ENCODE measurements around the gene IL23A. TPM values are rescaled to one million over a fixed set of nuclear protein-coding genes. Genes with fewer than 3 reads are reported as not detected.

Gene IL23A
- total and polyA plus RNA-seq, 2 experiments from 2014 or later = 2.5 to 8.0 TPM

DNA sequence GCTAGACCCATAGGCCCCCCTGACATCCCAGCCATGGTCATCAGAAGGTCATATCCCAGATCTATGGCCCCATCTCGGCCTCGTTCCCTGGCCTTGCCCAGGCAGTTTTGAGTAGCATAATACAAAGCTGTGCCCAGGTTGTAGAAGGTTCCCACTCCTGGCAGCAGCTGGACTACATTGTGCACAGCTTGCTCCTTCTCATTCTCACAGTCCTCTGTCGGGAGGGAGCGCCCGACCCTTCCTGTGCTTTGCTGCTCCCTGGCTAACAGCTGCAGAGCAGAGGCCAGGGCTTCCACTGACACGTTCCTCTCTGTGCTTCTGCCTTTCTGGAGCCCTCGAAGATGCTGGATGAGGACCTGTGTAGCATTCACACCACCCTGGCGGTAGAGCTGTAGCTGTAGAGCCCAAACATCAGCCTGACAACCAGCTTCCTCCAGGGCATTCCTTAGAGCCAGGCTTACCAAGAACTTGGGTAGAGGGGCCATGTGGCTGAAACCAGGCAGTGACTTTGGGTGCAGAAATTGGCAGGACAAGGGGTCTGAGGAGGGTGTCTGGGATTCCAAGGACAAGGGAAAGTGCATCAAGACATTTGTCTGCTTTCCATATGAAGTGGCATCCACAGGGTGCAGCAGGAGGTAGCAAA lies 22.9 kb downstream of the IL23A start:
- no peak overlapping the region for H2AFZ ChIP-seq

More for the DNA sequence above, 22.9 kb downstream of the IL23A start:
- Histone ChIP-seq H3K9me2 (ENCODE audit: insufficient read depth) (no peaks in the 10 kb centered on the region), H3F3A (replicated peaks; ENCODE audit: low read depth) (peaks cover 5% of the 10 kb centered on the region; the same call in 1 of the 2 replicates), H3K4me3 (no peak overlapping the region), H3K4me2 (no peak overlapping the region), H3K4me1 (ENCODE audit: insufficient read depth) (peaks cover 8% of the 10 kb centered on the region), H3K79me2 (replicated peaks; ENCODE audit: insufficient read depth) (peaks cover 14% of the 10 kb centered on the region), H3K36me3 (ENCODE audit: insufficient read depth) (no peaks in the 10 kb centered on the region), H4K20me1 (replicated peaks; ENCODE audit: insufficient read depth) (no peaks in the 10 kb centered on the region), H3K27me3 (ENCODE audit: insufficient read depth) (no peaks in the 10 kb centered on the region), H3K27ac (ENCODE audit: low read depth) (no peak overlapping the region)
- Mint-ChIP-seq H3K4me1 (peaks cover 11% of the 10 kb centered on the region), H3K4me3 (peak overlapping the region; percentile 94), H3K36me3 (ENCODE audit: low read depth) (peaks cover 3% of the 10 kb centered on the region; the same call in 1 of the 3 replicates), H3K27ac (peak overlapping the region; percentile 98), H3K9me3 (no peaks in the 10 kb centered on the region), H3K27me3 (ENCODE audit: insufficient read depth, low read depth, poor library complexity) (peaks cover 5% of the 10 kb centered on the region)
- no peak for TF ChIP-seq NANOG (IDR thresholded peaks at IDR 0.05; ENCODE audit: borderline replicate concordance)
- no peak for TF ChIP-seq ZNF114 (CRISPR knock-in tag; IDR thresholded peaks at IDR 0.05)
- TF ChIP-seq JUNB (IDR thresholded peaks at IDR 0.05; ENCODE audit: unreplicated experiment) = no peak
- TF ChIP-seq, protein P1, sequence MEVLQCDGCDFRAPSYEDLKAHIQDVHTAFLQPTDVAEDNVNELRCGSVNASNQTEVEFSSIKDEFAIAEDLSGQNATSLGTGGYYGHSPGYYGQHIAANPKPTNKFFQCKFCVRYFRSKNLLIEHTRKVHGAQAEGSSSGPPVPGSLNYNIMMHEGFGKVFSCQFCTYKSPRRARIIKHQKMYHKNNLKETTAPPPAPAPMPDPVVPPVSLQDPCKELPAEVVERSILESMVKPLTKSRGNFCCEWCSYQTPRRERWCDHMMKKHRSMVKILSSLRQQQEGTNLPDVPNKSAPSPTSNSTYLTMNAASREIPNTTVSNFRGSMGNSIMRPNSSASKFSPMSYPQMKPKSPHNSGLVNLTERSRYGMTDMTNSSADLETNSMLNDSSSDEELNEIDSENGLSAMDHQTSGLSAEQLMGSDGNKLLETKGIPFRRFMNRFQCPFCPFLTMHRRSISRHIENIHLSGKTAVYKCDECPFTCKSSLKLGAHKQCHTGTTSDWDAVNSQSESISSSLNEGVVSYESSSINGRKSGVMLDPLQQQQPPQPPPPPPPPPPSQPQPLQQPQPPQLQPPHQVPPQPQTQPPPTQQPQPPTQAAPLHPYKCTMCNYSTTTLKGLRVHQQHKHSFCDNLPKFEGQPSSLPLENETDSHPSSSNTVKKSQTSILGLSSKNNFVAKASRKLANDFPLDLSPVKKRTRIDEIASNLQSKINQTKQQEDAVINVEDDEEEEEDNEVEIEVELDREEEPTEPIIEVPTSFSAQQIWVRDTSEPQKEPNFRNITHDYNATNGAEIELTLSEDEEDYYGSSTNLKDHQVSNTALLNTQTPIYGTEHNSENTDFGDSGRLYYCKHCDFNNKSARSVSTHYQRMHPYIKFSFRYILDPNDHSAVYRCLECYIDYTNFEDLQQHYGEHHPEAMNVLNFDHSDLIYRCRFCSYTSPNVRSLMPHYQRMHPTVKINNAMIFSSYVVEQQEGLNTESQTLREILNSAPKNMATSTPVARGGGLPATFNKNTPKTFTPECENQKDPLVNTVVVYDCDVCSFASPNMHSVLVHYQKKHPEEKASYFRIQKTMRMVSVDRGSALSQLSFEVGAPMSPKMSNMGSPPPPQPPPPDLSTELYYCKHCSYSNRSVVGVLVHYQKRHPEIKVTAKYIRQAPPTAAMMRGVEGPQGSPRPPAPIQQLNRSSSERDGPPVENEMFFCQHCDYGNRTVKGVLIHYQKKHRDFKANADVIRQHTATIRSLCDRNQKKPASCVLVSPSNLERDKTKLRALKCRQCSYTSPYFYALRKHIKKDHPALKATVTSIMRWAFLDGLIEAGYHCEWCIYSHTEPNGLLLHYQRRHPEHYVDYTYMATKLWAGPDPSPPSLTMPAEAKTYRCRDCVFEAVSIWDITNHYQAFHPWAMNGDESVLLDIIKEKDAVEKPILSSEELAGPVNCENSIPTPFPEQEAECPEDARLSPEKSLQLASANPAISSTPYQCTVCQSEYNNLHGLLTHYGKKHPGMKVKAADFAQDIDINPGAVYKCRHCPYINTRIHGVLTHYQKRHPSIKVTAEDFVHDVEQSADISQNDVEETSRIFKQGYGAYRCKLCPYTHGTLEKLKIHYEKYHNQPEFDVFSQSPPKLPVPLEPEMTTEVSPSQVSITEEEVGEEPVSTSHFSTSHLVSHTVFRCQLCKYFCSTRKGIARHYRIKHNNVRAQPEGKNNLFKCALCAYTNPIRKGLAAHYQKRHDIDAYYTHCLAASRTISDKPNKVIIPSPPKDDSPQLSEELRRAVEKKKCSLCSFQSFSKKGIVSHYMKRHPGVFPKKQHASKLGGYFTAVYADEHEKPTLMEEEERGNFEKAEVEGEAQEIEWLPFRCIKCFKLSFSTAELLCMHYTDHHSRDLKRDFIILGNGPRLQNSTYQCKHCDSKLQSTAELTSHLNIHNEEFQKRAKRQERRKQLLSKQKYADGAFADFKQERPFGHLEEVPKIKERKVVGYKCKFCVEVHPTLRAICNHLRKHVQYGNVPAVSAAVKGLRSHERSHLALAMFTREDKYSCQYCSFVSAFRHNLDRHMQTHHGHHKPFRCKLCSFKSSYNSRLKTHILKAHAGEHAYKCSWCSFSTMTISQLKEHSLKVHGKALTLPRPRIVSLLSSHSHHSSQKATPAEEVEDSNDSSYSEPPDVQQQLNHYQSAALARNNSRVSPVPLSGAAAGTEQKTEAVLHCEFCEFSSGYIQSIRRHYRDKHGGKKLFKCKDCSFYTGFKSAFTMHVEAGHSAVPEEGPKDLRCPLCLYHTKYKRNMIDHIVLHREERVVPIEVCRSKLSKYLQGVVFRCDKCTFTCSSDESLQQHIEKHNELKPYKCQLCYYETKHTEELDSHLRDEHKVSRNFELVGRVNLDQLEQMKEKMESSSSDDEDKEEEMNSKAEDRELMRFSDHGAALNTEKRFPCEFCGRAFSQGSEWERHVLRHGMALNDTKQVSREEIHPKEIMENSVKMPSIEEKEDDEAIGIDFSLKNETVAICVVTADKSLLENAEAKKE (CRISPR knock-in tag; IDR thresholded peaks at IDR 0.05) = no peak
- no peak for TF ChIP-seq EZH2 (IDR thresholded peaks at IDR 0.05; ENCODE audit: low read depth, unreplicated experiment)
- no peak for TF ChIP-seq EZH2phosphoT487 (IDR thresholded peaks at IDR 0.05; ENCODE audit: unreplicated experiment)
- TF ChIP-seq CREB1 (CRISPR knock-in tag; IDR thresholded peaks at IDR 0.05; ENCODE audit: low read depth) = no peak
- TF ChIP-seq, protein P2, sequence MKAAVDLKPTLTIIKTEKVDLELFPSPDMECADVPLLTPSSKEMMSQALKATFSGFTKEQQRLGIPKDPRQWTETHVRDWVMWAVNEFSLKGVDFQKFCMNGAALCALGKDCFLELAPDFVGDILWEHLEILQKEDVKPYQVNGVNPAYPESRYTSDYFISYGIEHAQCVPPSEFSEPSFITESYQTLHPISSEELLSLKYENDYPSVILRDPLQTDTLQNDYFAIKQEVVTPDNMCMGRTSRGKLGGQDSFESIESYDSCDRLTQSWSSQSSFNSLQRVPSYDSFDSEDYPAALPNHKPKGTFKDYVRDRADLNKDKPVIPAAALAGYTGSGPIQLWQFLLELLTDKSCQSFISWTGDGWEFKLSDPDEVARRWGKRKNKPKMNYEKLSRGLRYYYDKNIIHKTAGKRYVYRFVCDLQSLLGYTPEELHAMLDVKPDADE (IDR thresholded peaks at IDR 0.05) = no peak
- no peak for TF ChIP-seq REST (IDR thresholded peaks at IDR 0.05; ENCODE audit: unreplicated experiment)
- TF ChIP-seq POLR2AphosphoS5 (IDR thresholded peaks at IDR 0.05; ENCODE audit: low read depth) = no peak
- TF ChIP-seq, protein P3, sequence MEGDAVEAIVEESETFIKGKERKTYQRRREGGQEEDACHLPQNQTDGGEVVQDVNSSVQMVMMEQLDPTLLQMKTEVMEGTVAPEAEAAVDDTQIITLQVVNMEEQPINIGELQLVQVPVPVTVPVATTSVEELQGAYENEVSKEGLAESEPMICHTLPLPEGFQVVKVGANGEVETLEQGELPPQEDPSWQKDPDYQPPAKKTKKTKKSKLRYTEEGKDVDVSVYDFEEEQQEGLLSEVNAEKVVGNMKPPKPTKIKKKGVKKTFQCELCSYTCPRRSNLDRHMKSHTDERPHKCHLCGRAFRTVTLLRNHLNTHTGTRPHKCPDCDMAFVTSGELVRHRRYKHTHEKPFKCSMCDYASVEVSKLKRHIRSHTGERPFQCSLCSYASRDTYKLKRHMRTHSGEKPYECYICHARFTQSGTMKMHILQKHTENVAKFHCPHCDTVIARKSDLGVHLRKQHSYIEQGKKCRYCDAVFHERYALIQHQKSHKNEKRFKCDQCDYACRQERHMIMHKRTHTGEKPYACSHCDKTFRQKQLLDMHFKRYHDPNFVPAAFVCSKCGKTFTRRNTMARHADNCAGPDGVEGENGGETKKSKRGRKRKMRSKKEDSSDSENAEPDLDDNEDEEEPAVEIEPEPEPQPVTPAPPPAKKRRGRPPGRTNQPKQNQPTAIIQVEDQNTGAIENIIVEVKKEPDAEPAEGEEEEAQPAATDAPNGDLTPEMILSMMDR (conservative IDR thresholded peaks at IDR 0.05; ENCODE audit: low read depth in 2 of 2) = no peak
- no peak for TF ChIP-seq ZNF331 (CRISPR knock-in tag; IDR thresholded peaks at IDR 0.05; ENCODE audit: low read depth)
- no peak for TF ChIP-seq STAT1 (IDR thresholded peaks at IDR 0.05; ENCODE audit: unreplicated experiment)
- DNase-seq (ENCODE audit: low spot score) = no peak
- no peak for ATAC-seq
